Stimulated activated CD4-positive, alpha-beta T cell treated with anti-CD3 and anti-CD28 coated beads, Interleukin-12 subunit alpha, Interleukin-12 subunit beta, amount 100 ng/mL, for 24 hours (primary cell): Measurements from ENCODE around the gene RETSAT.
A peak's percentile ranks its signal among the peaks of the same experiment; 100 is the strongest.
"Not testable (repeated sequence)": the region's sequence is repeated elsewhere in the genome, so short reads cannot be mapped to it uniquely, and the experiment has no call there.

ENCODE experiments used
- DNase-seq, 2 experiments: peaks; one replicate each; pipeline ENCODE4 v3.0.0-alpha.2; 2020; ENCODE audit warnings: low read depth in 2 of 2

The RETSAT gene

DNA sequence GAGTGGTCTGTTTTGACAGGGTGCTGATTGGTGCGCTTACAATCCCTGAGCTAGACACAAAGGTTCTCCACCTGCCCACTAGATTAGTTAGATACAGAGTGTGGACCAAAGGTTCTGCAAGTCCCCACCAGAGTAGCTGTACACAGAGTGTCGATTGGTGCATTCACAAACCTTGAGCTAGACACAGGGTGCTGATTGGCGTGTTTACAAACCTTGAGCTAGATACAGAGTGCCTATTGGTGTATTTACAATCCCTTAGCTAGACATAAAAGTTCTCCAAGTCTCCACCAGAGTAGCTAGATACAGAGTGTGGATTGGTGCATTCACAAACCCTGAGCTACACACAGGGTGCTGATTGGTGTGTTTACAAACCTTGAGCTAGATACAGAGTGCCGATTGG, 20.5 kb downstream of the RETSAT start:
- not testable (repeated sequence) for DNase-seq

DNA sequence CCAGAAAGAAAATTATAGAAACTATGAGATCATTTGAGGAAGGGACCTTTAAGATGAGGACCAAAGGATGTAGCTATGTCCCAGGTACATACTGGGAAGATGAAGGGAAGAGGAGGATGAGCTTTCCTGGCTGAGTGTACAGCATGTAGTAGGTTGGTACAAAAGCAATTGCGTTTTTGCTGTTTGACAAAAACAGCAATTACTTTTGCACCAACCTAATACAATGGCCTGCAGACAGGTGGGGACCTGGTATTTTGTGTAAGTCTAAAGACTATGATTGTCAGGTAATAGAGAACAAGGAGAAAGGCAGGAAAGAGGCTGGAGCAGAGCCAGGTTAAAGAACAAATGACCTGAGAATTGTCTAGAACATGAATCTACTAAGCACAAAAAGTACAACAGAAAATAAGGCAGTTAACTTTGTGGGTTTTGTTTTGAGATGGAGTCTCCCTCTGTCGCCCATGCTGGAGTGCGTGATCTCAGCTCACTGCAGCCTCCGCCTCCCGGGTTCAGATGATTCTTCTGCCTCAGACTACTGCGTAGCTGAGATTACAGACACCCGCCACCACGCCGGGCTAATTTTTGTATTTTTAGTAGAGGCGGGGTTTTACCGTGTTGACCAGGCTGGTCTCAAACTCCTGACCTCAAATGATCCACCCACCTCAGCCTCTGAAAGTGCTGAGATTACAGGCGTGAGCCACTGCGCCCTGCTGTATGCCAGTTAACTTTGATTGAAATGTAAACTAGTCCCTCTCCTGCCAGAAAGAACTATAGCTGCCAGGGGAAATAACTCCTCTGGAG, 23.3 kb downstream of the RETSAT start:
- DNase-seq = no peak

DNA sequence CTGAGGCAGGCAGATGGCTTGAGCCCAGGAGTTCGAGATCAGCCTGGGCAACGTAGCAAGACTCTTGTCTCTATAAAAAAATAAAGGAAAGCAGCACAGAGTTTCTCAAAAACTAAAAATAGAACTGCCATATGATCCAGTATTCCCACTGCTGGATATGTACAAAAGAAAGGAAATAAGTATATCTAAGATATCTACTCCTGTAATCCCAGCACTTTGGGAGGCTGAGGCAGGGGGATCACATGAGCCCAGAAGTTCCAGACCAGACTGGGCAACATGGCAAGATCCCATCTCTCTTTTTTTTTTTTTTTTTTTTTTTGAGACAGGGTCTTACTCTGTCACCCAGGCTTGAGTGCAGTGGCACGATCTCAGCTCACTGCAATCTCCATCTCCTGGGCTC, 24.6 kb downstream of the RETSAT start:
- DNase-seq = not testable (repeated sequence)

DNA sequence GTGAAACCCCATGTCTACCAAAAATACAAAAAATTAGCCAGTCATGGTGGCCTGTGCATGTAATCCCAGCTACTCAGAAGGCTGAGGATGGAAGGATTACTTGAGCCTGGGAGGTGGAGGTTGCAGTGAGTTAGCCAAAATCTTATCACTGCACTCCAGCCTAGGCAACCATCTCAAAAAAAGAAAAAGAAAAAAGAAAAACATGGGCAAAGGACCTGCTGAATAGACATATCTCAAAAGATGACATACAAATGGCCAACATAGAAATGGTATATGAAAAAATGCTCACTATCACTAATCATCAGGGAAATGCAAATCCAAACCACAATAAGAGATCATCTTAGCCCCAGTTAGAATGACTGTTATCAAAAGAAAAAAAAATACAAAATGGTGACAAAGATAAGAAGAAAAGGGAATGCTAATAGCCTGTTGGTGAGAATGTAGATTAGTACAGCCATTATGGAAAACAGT, 25.1 kb downstream of the RETSAT start:
- no peak for DNase-seq

DNA sequence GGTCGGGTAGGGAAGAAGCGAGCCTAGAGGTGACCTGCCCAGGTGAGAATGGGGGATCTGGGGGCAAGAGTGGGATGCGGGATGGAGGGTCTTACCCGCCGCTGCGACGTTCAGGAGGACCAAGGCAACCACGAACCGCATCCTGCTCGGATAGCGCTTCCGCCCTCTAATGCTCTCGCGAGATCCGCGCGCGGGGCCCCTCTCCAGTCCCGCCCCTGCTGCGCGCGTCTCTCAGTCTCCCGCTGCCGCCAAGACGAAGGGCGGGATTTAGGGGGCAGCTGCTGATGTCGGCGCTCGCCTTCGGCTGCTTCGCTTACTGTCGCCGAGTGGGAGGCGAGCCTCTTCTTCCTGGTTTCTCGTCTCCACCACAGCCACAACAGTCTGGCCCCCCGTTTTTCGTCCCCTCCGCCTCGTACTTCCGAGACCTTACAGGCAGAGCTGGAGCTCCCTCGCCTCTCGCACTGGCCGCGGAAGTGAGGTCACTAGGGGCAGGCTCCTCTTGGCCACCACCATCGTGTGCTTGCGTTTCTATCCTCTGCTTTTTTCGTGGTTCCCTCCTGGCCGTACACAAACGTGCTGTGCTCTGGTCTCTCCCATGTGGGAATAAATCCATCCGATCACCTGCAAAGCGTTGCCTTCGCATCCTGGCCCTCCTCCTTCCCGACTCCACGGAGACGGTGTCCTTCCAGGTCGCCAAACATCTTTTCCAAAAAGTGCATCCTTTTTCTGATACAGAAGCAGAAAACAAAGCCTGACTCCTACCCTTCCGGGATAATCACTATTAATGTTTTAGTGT, 26.3 kb downstream of the RETSAT start, which contains the start of gene TGOLN2:
TSS of gene TGOLN2 (minus strand) at position 168 of the 796 bp plus-strand sequence. CDS start at position 141, 27 bp downstream.
- peak; percentile 86 to 89 for DNase-seq

DNA sequence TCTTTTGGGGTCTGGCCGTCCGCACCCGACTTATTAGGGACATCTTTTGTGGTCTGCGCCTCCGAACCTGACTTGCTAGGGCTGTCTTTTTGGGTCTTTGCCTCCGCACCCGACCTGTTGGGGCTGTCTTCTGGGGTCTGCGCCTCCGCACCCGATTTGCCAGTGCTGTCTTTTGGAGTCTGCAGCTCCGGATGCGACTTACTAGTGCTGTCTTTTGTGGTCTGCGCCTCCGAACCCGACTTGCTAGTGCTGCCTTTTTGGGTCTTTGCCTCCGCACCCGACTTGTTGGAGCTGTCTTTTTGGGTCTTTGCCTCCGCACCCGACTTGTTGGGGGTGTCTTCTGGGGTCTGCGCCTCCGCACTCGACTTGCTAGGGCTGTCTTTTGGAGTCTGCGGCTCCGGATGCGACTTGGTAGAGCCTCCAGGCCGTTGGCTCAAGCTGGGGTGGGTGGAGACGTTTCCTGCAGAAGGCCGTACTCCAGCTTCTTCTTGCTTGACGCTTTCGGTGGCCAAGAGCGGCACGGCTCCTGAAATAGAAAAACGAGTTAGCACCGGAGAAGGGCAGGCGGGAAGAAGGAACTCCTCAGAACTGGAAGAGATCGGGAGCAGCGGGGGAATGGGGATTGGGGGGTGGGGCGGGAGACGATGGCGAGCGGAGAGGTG, 27.0 kb downstream of the RETSAT start:
- peak in 1 of 2 experiments; percentile 48 for DNase-seq

DNA sequence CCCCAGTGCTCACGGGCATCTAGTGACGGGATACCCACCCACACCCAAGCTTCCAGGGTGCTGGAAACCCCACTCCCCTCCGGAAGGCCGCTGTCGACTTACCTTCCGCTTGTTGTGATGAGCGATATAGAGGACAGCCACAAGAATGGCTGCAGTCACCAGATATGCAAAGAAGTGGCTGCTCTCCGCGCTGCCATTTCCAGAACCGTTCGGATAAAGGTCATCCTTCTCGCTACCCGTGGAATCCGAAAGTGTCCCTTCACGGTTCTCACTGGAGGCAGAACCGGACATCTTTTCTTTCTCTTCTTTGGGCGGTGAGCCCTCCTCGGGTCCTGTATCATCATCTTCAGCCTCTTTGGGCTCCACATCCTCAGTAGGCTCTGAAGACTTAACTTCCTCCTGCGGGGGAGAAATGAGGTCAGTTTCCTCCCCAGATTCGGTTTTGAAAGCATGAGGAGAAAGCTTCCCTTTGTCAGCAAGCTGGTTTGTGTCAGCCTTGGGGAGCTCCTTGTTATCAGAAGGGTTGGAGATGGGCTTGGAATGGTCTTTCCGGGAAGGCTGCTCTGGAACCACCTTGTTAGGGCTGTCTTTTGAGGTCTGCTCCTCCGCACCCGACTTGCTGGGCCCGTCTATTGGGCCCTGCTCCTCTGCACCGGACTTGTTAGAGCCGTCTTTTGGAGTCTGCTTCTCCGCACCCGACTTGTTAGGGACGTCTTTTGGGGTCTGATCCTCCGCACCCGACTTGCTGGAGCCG, 27.7 kb downstream of the RETSAT start:
- DNase-seq = peak in 1 of 2 experiments; percentile 29

DNA sequence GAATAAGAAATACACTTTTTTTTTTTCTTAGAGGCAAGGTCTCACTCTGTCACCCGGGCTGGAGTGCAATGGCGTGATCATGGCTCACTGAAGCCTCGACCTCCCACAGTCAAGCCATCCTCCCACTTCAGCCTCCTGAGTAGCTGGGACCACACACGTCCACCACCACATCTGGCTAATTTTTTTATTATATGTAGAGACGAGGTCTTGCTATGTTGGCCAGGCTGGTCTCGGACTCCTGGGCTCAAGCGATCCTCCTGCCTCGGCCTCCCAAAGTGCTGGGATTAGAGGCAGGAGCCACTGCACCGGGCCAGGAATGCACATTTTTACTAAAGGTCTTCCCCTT, 28.9 kb downstream of the RETSAT start:
- DNase-seq = no peak

DNA sequence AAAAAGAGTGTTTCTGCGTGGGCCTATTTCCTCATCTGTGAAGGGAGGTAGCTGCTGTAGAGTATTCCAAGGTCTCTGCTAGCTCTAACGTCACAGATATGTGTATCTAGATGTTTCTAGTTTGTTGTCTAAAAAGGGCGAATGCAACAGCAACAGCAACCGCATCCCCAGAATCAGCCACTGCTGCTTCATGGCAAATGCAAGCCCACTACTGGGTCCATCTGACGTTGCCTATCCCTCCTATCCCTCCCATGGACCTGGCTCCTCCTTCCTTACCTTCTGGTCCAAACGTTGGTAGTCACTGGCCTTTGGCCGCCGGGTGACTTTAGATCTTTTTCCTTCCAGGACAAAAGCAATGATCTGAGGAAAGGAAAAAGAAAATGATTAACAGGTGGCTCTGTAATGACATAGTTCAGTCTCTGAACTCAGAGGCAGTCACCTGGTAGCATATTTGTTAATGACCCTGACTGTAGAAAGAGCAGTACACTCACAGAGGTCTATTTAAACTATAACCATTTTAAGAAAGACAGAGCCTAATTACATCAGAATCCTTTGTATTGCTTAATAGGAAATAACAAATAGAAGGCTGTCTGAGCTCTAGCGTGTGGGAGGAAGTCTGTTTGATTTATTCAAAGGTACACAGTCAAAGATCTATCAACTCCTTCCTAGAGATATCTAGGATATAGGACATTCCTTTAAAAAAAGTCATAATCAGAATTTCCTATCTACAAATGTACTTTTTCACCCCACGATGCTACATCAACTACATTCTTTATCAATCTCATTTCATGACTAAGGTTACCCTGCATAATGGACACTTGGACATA, 29.5 kb downstream of the RETSAT start:
- DNase-seq = no peak

DNA sequence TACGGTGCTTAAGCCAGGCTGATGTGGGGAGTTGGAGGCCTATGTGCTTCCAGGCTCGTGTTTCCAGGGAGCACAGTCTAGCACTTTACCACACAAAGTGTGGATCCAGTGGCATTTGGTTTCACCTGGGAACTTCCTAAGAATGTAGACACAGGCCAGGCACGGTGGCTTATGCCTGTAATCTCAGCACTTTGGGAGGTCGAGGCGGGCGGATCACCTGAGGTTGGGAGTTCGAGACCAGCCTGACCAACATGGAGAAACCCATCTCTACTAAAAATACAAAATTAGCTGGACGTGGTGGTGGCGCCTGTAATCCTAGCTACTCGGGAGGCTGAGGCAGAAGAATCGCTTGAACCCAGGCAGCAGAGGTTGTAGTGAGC, 30.4 kb downstream of the RETSAT start:
- DNase-seq = not testable (repeated sequence)

DNA sequence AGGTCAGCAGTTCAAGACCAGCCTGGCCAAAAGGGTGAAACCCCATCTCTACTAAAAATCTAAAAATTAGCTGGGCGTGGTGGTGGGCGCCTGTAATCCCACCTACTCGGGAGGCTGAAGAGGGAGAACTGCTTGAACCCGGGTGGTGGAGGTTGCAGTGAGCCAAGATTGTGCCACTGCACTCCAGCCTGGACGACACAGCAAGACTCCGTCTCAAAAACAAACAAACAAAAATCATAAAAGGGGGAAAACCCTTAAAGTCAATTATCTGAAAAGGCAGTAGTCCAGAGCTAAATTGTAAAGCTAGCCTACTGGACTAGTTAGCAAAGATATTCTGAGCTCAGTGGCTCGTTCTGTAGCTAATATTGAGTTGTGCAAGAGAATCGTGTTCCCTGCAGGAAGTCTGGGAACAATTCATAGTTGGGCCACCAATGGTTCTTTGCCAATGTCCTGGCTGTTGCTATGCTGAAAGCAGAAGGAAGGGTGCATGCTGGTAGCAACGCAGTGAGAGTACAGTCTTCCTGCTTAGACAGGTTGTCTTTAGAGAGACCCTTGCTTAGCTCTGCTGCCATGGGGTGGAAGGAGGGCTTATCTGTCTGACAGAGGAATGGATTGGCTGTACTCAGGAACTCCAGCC, 30.9 kb downstream of the RETSAT start:
- DNase-seq = no peak

DNA sequence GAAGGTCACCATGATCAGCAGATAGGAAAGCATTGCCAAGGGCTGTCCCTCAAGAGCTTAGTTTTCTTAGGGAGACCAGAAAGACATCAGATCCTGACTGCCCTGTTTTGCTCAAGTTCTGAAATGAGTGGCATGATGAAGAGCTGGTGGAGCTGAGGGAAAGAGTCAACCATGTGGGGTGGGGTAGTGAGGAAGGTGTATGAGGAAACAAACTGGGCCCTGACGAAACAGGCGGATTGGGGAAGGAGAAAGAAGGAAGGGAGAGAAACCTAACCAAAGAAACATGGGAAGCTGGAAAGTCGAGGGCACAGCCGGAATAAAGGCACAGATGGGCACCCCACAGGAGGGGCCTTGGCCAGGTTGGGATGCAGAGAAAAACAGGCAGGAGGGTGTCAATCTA, 34.5 kb downstream of the RETSAT start:
- DNase-seq = no peak

DNA sequence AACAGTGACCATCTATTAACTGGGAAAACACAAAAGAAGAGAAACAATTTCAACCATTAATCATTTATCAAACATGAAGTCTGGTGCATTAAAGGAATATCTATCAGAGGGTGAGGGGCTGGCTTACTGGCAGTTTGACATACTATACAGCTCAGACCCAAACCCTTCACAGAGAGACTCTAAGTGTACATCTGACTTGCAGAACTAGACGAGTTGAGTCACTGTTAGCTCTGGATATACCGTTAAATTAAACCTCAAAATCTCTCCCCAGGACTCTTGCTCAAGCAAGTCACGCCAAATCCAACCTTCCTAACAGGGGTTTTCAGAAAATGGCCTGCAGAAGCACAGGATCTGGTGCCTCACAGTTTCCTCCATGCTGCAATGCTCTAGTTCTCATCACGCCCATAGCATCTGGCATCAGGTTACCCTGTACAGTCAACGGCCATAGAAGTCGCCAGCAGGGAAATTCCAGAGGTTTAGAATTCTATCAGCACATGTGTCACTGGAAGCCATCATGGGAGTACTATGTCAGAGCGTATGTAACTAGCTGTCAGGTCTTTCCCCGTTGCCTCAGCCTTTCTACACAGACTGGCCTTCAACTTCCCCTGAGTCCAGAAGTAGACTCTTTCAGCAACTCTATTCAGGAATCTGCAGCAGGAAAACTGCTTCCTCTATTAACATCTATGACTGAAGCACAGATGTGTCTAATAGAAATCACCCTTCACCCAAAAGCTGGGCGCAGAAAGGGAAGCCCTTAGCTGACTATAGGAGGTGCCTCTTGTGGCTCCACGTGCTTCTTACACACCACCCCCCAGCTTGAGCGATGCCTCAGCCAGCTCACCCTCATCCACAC, 35.9 kb downstream of the RETSAT start:
- peak in 1 of 2 experiments; percentile 25 for DNase-seq

DNA sequence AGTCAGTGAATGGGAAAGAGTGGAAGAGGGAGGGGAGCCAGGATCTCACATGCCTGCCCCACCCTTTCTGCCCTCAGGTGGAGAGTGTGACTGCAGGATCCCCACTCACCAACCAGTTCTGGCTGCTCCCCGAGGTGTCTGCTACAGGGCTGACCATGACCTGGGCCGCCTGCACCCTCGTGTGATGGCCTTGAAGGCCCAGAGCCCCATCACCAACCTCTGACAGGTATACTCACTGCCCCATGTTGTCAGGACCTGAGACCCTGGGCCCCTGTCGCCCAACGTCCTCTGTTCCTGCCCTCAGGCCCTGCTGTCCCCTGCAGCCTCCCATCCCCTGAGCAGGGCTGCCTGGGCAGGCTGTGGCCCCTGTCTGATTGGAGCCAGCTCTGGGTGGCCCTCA, 38.4 kb downstream of the RETSAT start:
- DNase-seq = not testable (repeated sequence)

DNA sequence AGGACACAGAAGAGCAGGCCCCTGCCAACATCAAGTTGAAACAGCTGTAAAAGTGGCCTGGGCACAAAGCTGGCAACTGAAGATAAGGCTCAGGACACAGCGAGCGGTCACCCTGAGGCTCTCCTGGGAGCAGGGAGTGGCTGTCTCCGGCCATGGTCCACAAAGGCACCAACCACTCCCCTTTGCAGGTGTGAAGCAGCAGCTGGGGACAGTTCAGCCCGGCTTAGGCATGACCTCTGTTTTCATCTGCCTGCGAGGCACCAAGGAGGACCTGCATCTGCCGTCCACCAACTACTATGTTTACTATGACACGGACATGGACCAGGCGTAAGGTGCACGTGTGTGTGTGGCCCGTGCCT, 39.5 kb downstream of the RETSAT start:
- DNase-seq = no peak

DNA sequence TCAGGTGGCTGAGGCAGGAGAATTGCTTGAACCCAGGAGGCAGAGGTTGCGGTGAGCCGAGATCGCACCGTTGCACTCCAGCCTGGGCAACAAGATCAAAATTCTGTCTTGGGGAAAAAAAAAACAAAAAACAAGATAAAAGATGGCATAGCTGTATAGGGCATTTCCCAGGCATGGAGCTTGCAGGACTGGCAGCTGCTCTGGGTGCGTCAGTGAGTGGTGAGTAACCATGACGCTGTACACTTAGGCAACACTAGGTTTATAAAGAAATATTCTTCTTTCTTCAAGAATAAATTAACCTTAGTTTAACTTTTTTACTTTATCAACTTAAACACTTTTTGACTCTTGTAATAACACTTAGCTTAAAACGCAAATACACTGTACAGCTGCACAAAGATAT, 41.9 kb downstream of the RETSAT start:
- DNase-seq = no peak

DNA sequence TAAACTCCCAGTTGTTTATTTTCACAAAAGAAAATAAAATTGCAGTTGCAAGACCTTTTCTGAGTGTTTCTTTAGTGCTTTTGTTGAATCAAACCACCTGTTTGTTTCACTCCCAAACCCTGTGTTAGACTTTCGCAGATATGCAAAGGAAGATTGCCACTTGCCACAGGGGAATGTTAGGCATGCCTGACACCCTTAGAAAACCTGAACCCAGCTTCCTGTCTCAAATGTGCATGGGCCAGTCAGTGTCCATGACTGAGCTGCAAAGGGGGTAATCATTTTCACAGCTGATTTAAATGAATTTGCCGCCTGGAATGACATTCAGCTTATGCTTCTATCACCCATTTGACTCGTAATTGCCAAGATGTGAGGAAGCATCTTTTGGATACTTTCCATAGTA, 44.0 kb downstream of the RETSAT start:
- DNase-seq = no peak

DNA sequence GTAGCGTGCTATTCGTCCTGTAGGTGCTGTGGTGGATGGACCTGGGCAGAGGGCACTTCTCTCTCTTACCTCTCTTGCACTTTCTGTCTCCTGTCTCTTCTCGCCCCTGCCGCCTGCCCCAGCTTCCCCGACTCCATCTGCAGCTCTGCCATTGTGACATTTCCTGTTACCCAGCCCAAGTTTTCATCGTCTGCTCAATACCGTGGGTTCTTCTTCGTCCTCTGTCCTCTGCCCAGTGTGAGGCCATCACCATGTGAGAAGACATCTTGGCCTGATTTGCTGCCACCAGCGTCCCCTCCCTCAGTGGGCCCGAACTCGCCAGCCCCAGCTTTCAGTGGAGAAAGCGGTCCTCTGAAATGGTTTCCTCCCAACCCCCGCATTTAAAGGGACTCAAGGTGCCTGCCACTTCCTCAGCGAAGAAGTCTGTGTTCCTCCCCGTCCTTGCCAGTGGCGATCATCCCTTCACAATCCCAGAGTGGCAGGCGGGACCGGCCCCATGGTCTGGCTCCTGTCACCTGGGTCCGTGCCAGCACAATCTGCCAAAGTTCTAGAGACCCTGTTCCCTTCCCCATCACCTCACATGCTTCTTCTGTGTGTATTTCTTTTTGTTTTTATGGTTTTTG, 44.5 kb downstream of the RETSAT start:
- no peak for DNase-seq
